Sigmoid colon (tissue), 7 donors: ENCODE measurements around the gene PEX5. TPM values are rescaled to one million over a fixed set of nuclear protein-coding genes. Genes with fewer than 3 reads are reported as not detected.

Source experiments
- DNase-seq: peaks from one replicate; pipeline ENCODE4 v3.0.0-alpha.2; 2019
- H3K27ac ChIP-seq, 4 donors: fragments of 200-600 bp; sonication (generic); one replicate each; pipeline ENCODE4 v1.5.1; 2016 to 2019; ENCODE audit warnings: mild to moderate bottlenecking in 1 of 4
- H3K27me3 ChIP-seq, 3 donors: fragments of 200-600 bp; sonication (generic); one replicate each; pipeline ENCODE4 v1.5.1; 2019; ENCODE audit warnings: mild to moderate bottlenecking in 1 of 3
- H3K36me3 ChIP-seq, 4 donors: fragments of 200-600 bp; sonication (generic); one replicate each; pipeline ENCODE4 v1.5.1; 2016 to 2019
- H3K4me1 ChIP-seq, 4 donors: fragments of 200-600 bp; sonication (generic); one replicate each; pipeline ENCODE4 v1.5.1; 2017 to 2019
- H3K4me3 ChIP-seq, 4 donors: fragments of 200-600 bp; sonication (generic); one replicate each; pipeline ENCODE4 v1.5.1; 2017 to 2019; ENCODE audit warnings: mild to moderate bottlenecking in 2 of 4, moderate library complexity in 1 of 4
- H3K9me3 ChIP-seq, 4 donors: fragments of 200-600 bp in 3 of 4; sonication (generic) in 3 of 4; one replicate each; pipeline versions ENCODE4 v1.5.1 to v1.6.1; 2013 to 2019
- EP300 ChIP-seq, 4 donors: sonication (generic); formaldehyde crosslinking; IDR thresholded peaks; one replicate each; pipeline ENCODE4 v1.6.1; 2017; ENCODE audit warnings: antibody characterized with exemption in 4 of 4
- POLR2A ChIP-seq, 2 donors: fragments of 450-650 bp; IDR thresholded peaks; one replicate each; pipeline ENCODE4 v1.6.1; 2016; ENCODE audit warnings: antibody characterized with exemption in 2 of 2, mild to moderate bottlenecking in 2 of 2, moderate library complexity in 2 of 2
- POLR2AphosphoS5 ChIP-seq, 4 donors: sonication (generic); formaldehyde crosslinking; IDR thresholded peaks; one replicate each; pipeline ENCODE4 v1.6.1; 2017; ENCODE audit warnings: antibody characterized with exemption in 4 of 4
- WGBS, 2 donors: extraction: QIAGEN DNeasy Blood & Tissue Kit; methylation state at CpG; one replicate each; pipeline ENCODE4 v1.1.7; 2013; 5-methylcytosine and 5-hydroxymethylcytosine counted together
- intact Hi-C: fragments of 100-400 bp; cut with DNase I; formaldehyde crosslinking; loops from one replicate; pipeline ENCODE4 v1.15.1; 2023
- polyA plus RNA-seq, 3 donors: library from polyadenylated mRNA; stranded (reverse); fragments of 200-250 nt; gene quantifications; one replicate each; pipeline ENCODE4 v1.2.3, GENCODE V29; 2013
- total RNA-seq, 4 donors: library from RNA; depleted of rRNA; stranded (reverse); fragments of >200 nt; gene quantifications; one replicate each; pipeline ENCODE4 v1.1.0, GENCODE V29; 2016
- TF ChIP-seq, protein P1 (sequence below), 4 experiments: fragments of 450-650 bp in 3 of 4; fragments of 200-600 bp in 1 of 4; IDR thresholded peaks; one replicate each; pipeline ENCODE4 v1.5.1; 2016 to 2019; ENCODE audit warnings: antibody characterized with exemption in 4 of 4, mild to moderate bottlenecking in 3 of 4, moderate library complexity in 2 of 4
- donor health status: healthy with polysubstance abuse.
- donor health status: Bipolar disorder and iron deficiency.
- donor health status: healthy.

The PEX5 gene
- total and polyA plus RNA-seq, 7 donors: 13.9 to 48.5 (median 29.9) TPM

DNA sequence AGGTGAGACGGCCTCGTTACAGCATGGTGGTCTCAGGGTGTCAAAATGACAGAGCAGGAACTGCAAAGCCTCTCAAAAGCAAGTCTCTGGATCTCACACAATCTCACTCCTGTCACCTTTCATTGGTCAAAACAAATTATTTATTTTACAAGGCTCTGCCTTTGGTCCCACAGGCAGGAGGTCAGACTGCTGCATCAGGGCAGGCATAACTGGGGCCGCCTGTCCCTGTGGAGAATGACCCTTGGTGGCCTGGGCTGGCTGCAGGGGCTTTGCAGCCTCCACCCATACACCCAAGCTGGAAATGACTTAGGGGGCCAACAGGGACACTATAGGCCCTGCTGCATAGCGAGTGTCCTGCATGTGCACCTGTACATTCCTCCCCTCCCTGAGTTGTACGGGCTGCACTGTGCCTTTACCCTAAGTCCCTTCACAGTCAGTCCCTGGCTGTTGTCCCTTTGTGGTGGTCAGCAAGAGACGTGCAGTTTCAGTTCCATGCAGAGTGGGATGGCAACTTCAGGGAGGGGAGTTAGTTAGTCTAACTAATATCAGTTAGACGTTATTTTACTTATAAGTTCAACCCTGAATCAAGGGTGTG is 28.1 kb downstream of the PEX5 start:
- no peaks in the 10 kb centered on the region for H3K27me3 ChIP-seq
- TF ChIP-seq, protein P1, sequence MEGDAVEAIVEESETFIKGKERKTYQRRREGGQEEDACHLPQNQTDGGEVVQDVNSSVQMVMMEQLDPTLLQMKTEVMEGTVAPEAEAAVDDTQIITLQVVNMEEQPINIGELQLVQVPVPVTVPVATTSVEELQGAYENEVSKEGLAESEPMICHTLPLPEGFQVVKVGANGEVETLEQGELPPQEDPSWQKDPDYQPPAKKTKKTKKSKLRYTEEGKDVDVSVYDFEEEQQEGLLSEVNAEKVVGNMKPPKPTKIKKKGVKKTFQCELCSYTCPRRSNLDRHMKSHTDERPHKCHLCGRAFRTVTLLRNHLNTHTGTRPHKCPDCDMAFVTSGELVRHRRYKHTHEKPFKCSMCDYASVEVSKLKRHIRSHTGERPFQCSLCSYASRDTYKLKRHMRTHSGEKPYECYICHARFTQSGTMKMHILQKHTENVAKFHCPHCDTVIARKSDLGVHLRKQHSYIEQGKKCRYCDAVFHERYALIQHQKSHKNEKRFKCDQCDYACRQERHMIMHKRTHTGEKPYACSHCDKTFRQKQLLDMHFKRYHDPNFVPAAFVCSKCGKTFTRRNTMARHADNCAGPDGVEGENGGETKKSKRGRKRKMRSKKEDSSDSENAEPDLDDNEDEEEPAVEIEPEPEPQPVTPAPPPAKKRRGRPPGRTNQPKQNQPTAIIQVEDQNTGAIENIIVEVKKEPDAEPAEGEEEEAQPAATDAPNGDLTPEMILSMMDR (IDR thresholded peaks at IDR 0.05): no peak
- TF ChIP-seq POLR2AphosphoS5 (IDR thresholded peaks at IDR 0.05): no peak
- TF ChIP-seq EP300 (IDR thresholded peaks at IDR 0.05): no peak
- no peak for TF ChIP-seq POLR2A (IDR thresholded peaks at IDR 0.05)
- H3K27ac ChIP-seq: no peak overlapping the region
- WGBS, 2 donors: 54 to 70% methylated on average over 7 of the region's 7 CpGs
- H3K36me3 ChIP-seq: peaks cover 0 to 3% (median 1%) of the 10 kb centered on the region in 4 donors
- H3K9me3 ChIP-seq: peaks cover 0 to 2% (median 1%) of the 10 kb centered on the region in 4 donors
- H3K4me3 ChIP-seq: no peak overlapping the region
- H3K4me1 ChIP-seq: no peaks in the 10 kb centered on the region
- no peak for DNase-seq
- intact Hi-C loops: loop anchor here (2.0 kb wide), 1 partner anchor 243 kb away; no protein-coding TSS in a partner anchor

- intact Hi-C loops: loop anchor here (1.0 to 2.0 kb wide), 2 partner anchors 241 to 419 kb away; no protein-coding TSS in a partner anchor
- Histone ChIP-seq H3K4me3 (no peak overlapping the region), H3K27me3 (no peaks in the 10 kb centered on the region), H3K4me1 (no peaks in the 10 kb centered on the region), H3K36me3 (no peaks in the 10 kb centered on the region), H3K9me3 (no peaks in the 10 kb centered on the region), H3K27ac (no peak overlapping the region)
- 14 to 23% methylated on average over 3 of the region's 3 CpGs for whole genome bisulfite sequencing, 2 donors
- TF ChIP-seq, protein P1 (IDR thresholded peaks at IDR 0.05): peak; percentile 63 to 82 (median 78)
- TF ChIP-seq POLR2AphosphoS5 (IDR thresholded peaks at IDR 0.05): no peak
- TF ChIP-seq EP300 (IDR thresholded peaks at IDR 0.05): no peak
- no peak for TF ChIP-seq POLR2A (IDR thresholded peaks at IDR 0.05)
- peak; percentile 77 for DNase-seq
These were observed 30.2 kb downstream of the PEX5 start for GRCh38 chr12:7219599-7220243.

DNA sequence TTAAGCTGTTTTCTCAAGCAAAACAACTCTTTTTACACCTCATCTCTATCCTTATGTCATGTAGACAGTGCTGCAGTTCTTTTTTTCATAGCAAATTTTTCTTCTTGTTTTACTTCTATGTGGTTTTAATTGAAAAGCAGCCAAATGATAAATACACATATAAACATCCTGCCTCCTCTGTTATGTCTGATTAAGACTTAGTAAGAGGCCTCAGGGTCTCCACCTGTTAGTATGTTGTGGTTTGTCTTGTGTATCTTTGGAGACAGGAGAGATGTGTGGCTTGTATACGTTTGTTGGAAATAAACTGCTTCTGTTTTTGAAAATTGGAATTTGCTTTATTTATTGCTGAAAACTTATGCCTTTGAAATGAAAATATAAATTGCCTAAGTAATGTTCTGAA is 32.0 kb downstream of the PEX5 start:
- Histone ChIP-seq H3K4me1 (no peaks in the 10 kb centered on the region), H3K9me3 (no peaks in the 10 kb centered on the region), H3K27ac (no peak overlapping the region), H3K36me3 (no peaks in the 10 kb centered on the region), H3K27me3 (no peaks in the 10 kb centered on the region), H3K4me3 (no peak overlapping the region)
- 76 to 87% methylated on average over 1 of the region's 1 CpG for WGBS, 2 donors
- TF ChIP-seq POLR2A (IDR thresholded peaks at IDR 0.05) (no peak), POLR2AphosphoS5 (IDR thresholded peaks at IDR 0.05) (no peak), EP300 (IDR thresholded peaks at IDR 0.05) (no peak)
- TF ChIP-seq, protein P1 (IDR thresholded peaks at IDR 0.05): no peak
- no peak for DNase-seq
- intact Hi-C loops: no loop called here

DNA sequence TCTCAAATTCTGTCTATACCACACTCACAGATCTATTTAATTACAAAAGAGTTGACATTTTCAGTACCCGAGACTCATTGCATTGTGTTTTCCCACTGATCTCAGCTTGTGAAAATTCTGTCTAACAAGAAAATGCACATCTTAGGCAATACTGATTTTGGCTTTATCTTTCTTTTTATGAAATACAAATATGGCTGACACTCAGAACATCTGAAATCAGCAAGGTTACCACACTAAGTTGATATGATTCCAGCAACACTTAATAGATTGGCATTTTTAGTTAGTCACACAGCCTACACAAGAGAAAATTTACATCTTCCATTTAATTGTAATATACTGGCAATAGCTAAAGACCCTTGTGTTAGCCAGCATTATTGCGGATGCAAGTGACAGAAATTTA is 40.3 kb downstream of the PEX5 start:
- Histone ChIP-seq H3K36me3 (no peaks in the 10 kb centered on the region), H3K27ac (no peak overlapping the region), H3K27me3 (no peaks in the 10 kb centered on the region), H3K4me1 (no peaks in the 10 kb centered on the region), H3K9me3 (peaks cover 0 to 3% (median 1%) of the 10 kb centered on the region in 4 donors), H3K4me3 (no peak overlapping the region)
- TF ChIP-seq, protein P1 (IDR thresholded peaks at IDR 0.05): no peak
- TF ChIP-seq POLR2AphosphoS5 (IDR thresholded peaks at IDR 0.05): no peak
- TF ChIP-seq EP300 (IDR thresholded peaks at IDR 0.05): no peak
- no peak for TF ChIP-seq POLR2A (IDR thresholded peaks at IDR 0.05)
- intact Hi-C loops: no loop called here
- WGBS, 2 donors: 82 to 88% methylated on average over 2 of the region's 2 CpGs
- no peak for DNase-seq
